Measurements from ENCODE around the gene DIRAS1. TPM values are rescaled to one million over a fixed set of nuclear protein-coding genes. Genes with fewer than 3 reads are reported as not detected.

DIRAS1 gene
- total and polyA plus RNA-seq, 3 donors from 2014 or later, result 8.1 to 33.1 (median 22.5) TPM

GRCh38 chr19:2724148-2724557 is 3.0 kb upstream of the DIRAS1 start:
- TF ChIP-seq CTCF (IDR thresholded peaks at IDR 0.05) (no peak), POLR2A (IDR thresholded peaks at IDR 0.05) (no peak)
- intact Hi-C loops (cut with DNase I; ENCODE audit: low total_unique reads), result no loop called here
- Histone ChIP-seq H3K27me3 (no peaks in the 10 kb centered on the region), H3K9me3 (no peaks in the 10 kb centered on the region), H3K36me3 (ENCODE audit: low read depth, missing control alignments) (no peaks in the 10 kb centered on the region), H3K4me3 (no peak overlapping the region), H3K27ac (peak overlapping the region; percentile 74 to 82), H3K4me1 (peaks cover 36% of the 10 kb centered on the region)
- WGBS, 2 donors, result 45 to 93% methylated on average over 2 to 7 of the region's 7 CpGs
- DNase-seq, result no peak

GRCh38 chr19:2723747-2724146 is 2.6 kb upstream of the DIRAS1 start:
- Histone ChIP-seq H3K4me1 (peaks cover 36% of the 10 kb centered on the region), H3K4me3 (no peak overlapping the region), H3K27me3 (no peaks in the 10 kb centered on the region), H3K36me3 (ENCODE audit: low read depth, missing control alignments) (no peaks in the 10 kb centered on the region), H3K9me3 (no peaks in the 10 kb centered on the region), H3K27ac (peak overlapping the region; percentile 74 to 82)
- intact Hi-C loops (cut with DNase I; ENCODE audit: low total_unique reads), result no loop called here
- WGBS, 2 donors, result 55 to 70% methylated on average over 7 to 14 of the region's 14 CpGs
- TF ChIP-seq POLR2A (IDR thresholded peaks at IDR 0.05) (no peak), CTCF (IDR thresholded peaks at IDR 0.05) (no peak)
- peak; percentile 46 for DNase-seq

- no peak for DNase-seq
- H3K9me3 ChIP-seq, result no peaks in the 10 kb centered on the region
- no peaks in the 10 kb centered on the region for H3K36me3 ChIP-seq (ENCODE audit: low read depth, missing control alignments)
- peaks cover 36% of the 10 kb centered on the region for H3K4me1 ChIP-seq
- H3K27me3 ChIP-seq, result no peaks in the 10 kb centered on the region
- WGBS, 2 donors, result 46 to 75% methylated on average over 5 to 11 of the region's 13 CpGs
- TF ChIP-seq POLR2A (IDR thresholded peaks at IDR 0.05) (no peak), CTCF (IDR thresholded peaks at IDR 0.05) (no peak)
- H3K4me3 ChIP-seq, result no peak overlapping the region
- intact Hi-C loops (cut with DNase I; ENCODE audit: low total_unique reads), result no loop called here
- H3K27ac ChIP-seq, result peak overlapping the region; percentile 74 to 82
Observed at GRCh38 chr19:2723345-2723715, 2.2 kb upstream of the DIRAS1 start.

GRCh38 chr19:2722541-2723344 is 1.6 kb upstream of the DIRAS1 start:
- H3K4me3 ChIP-seq, result no peak overlapping the region
- H3K27ac ChIP-seq, result peak overlapping the region; percentile 74 to 82
- no peaks in the 10 kb centered on the region for H3K9me3 ChIP-seq
- TF ChIP-seq POLR2A (IDR thresholded peaks at IDR 0.05) (no peak), CTCF (IDR thresholded peaks at IDR 0.05) (no peak)
- H3K36me3 ChIP-seq (ENCODE audit: low read depth, missing control alignments), result no peaks in the 10 kb centered on the region
- intact Hi-C loops (cut with DNase I; ENCODE audit: low total_unique reads), result no loop called here
- peak; percentile 91 for DNase-seq
- WGBS, 2 donors, result 31 to 57% methylated on average over 10 to 28 of the region's 28 CpGs
- no peaks in the 10 kb centered on the region for H3K27me3 ChIP-seq
- peaks cover 36% of the 10 kb centered on the region for H3K4me1 ChIP-seq

Measured in testis (tissue), 3 donors.